K562 (cell line): ENCODE data around the gene GPC1. TPM values are rescaled to one million over a fixed set of nuclear protein-coding genes. Genes with fewer than 3 reads are reported as not detected.
"Not testable (repeated sequence)": the region's sequence is repeated elsewhere in the genome, so short reads cannot be mapped to it uniquely, and the experiment has no call there.

Experiments
- ATAC-seq: fragments of 200-7000 bp; cut with Tn5 transposase; 3 replicates; pipeline ENCODE4 v1.9.1; 2020; ENCODE audit warnings: moderate library complexity
- BruUV-seq: library from RNA; stranded (reverse); fragments of 400-500 nt; replicated peaks from 2 replicates; lab custom pipeline; 2021; lab: Mats Ljungman, UMichigan
- CTCF ChIA-PET: fragments of 300-600 bp; formaldehyde crosslinking; extraction: SDS; loops from one replicate; lab custom pipeline; 2021; ENCODE audit warnings: low intra/inter-chr PET ratio; lab: Yijun Ruan, JAX
- POLR2A ChIA-PET: fragments of 300-600, 350-650 bp; sonication (Branson Sonifier 250); formaldehyde crosslinking; extraction: SDS; loops from one replicate; lab custom pipeline; 2021; ENCODE audit warnings: antibody characterized with exemption, inconsistent platforms; lab: Yijun Ruan, JAX
- DNase-seq, 4 experiments: peaks; one replicate each; pipeline versions ENCODE4 v3.0.0 to v3.0.0-alpha.2; 2011 to 2018; ENCODE audit warnings: low spot score in 3 of 4, mixed read lengths in 3 of 4; ENCODE audit errors: extremely low read depth in 1 of 4
- FAIRE-seq: peaks from 2 replicates; lab custom pipeline; 2011; peaks lifted over from hg19 to GRCh38; lab: Jason Lieb, UNC
- H2AFZ ChIP-seq: 2 replicates; pipeline ENCODE4 v1.6.0; 2011; ENCODE audit warnings: low read depth, low read length, control low read depth, inconsistent platforms
- H3K27ac ChIP-seq: fragments of 200-600 bp; 3 replicates; pipeline ENCODE4 v1.8.0; 2011; ENCODE audit warnings: low read depth, mild to moderate bottlenecking, control low read depth, inconsistent platforms, low read length, moderate library complexity, mixed read lengths; ENCODE audit errors: extremely low read depth
- H3K27me3 ChIP-seq, 2 experiments: fragments of 300-600 bp in 1 of 2; 2 replicates in 1 of 2; 3 replicates in 1 of 2; pipeline versions ENCODE4 v1.6.0 to v1.8.0; 2011; ENCODE audit warnings: inconsistent platforms in 2 of 2, low read length in 2 of 2, mild to moderate bottlenecking in 1 of 2, mixed read lengths in 1 of 2, moderate library complexity in 1 of 2; ENCODE audit not compliant: control insufficient read depth in 2 of 2, insufficient read depth in 2 of 2
- H3K36me3 ChIP-seq: fragments of 300-600 bp; 3 replicates; pipeline ENCODE4 v1.8.0; 2011; ENCODE audit warnings: mild to moderate bottlenecking, low read length, inconsistent platforms; ENCODE audit not compliant: control insufficient read depth, insufficient read depth
- H3K4me1 ChIP-seq, 2 experiments: fragments of 200-600 bp in 1 of 2; replicated peaks in 1 of 2; 2 replicates in 1 of 2; 3 replicates in 1 of 2; pipeline versions ENCODE4 v1.5.1 to v1.8.0; 2011; ENCODE audit warnings: inconsistent platforms in 2 of 2, low read length in 2 of 2, mild to moderate bottlenecking in 1 of 2, mixed read lengths in 1 of 2, moderate library complexity in 1 of 2; ENCODE audit not compliant: control insufficient read depth in 2 of 2, insufficient read depth in 2 of 2
- H3K4me2 ChIP-seq: 2 replicates; pipeline ENCODE4 v1.6.1; 2011; ENCODE audit warnings: low read length, control low read depth, inconsistent platforms, mixed read lengths; ENCODE audit not compliant: insufficient read depth
- H3K4me3 ChIP-seq: fragments of 200-600 bp; sonication (generic), shearing (Covaris generic); 2 replicates; pipeline ENCODE4 v1.5.1; 2016; ENCODE audit warnings: control low read depth, inconsistent platforms
- H3K79me2 ChIP-seq: fragments of 200-600 bp; 3 replicates; pipeline ENCODE4 v1.8.0; 2011; ENCODE audit warnings: low read length, inconsistent platforms; ENCODE audit not compliant: control insufficient read depth, insufficient read depth
- H3K9ac ChIP-seq, 2 experiments: 2 replicates each; pipeline versions ENCODE4 v1.6.0 to v1.6.1; 2011; ENCODE audit warnings: low read depth in 2 of 2, low read length in 2 of 2, control low read depth in 1 of 2, inconsistent platforms in 1 of 2, mild to moderate bottlenecking in 1 of 2, mixed read lengths in 1 of 2; ENCODE audit not compliant: insufficient read depth in 1 of 2
- H3K9me1 ChIP-seq: one replicate; pipeline ENCODE4 v1.6.0; 2011; ENCODE audit warnings: inconsistent platforms, mild to moderate bottlenecking, low read length, moderate library complexity; ENCODE audit not compliant: control insufficient read depth, insufficient read depth
- H3K9me3 ChIP-seq: replicated peaks from 2 replicates; pipeline ENCODE4 v1.5.1; 2011; ENCODE audit warnings: low read depth, low read length, inconsistent platforms; ENCODE audit not compliant: control insufficient read depth, insufficient read depth
- H4K20me1 ChIP-seq: replicated peaks from 2 replicates; pipeline ENCODE4 v1.6.1; 2011; ENCODE audit warnings: low read length, inconsistent platforms, mixed read lengths; ENCODE audit not compliant: control insufficient read depth, insufficient read depth
- WGBS: fragments of 100-300 bp; shearing (Covaris generic); methylation state at CpG from one replicate; pipeline ENCODE4 v1.1.6; 2016; ENCODE audit warnings: low coverage, mixed read lengths; ENCODE audit not compliant: insufficient coverage; ENCODE audit errors: missing lambda C conversion rate; 5-methylcytosine and 5-hydroxymethylcytosine counted together
- in situ Hi-C: fragments of 300-500 bp; cut with MboI; formaldehyde crosslinking; loops from 4 replicates; pipeline ENCODE4 v1.15.0; 2018; ENCODE audit warnings: inconsistent platforms, mixed read lengths
- intact Hi-C: fragments of 100-400 bp; cut with micrococcal nuclease; formaldehyde crosslinking; loops from 2 replicates; pipeline ENCODE4 v1.14.2; 2022
- polyA plus RNA-seq, 8 experiments: library from polyadenylated mRNA; depleted of rRNA in 4 of 8; stranded (reverse) in 5 of 8; unstranded in 3 of 8; fragments of >200 nt; fragmentation: Nextera tagmentation in 2 of 8; fragmentation: Illumina TruSeq in 1 of 8; extraction: Ambion mirVana in 2 of 8; extraction: Trizol in 1 of 8; gene quantifications; 2 replicates each; pipeline versions ENCODE4 v1.2.1 to v1.2.3, GENCODE V29; 2011 to 2014; ENCODE audit warnings: inconsistent platforms in 1 of 8, missing spikeins in 1 of 8
- total RNA-seq, 7 experiments: library from RNA; depleted of rRNA in 6 of 7; stranded (reverse); fragments of >200 nt in 6 of 7; fragmentation: Illumina TruSeq in 2 of 7; extraction: Trizol in 2 of 7; gene quantifications; 2 replicates each; pipeline versions ENCODE4 v1.2.1 to v1.2.3, GENCODE V29; 2011 to 2021; ENCODE audit warnings: low replicate concordance in 1 of 7
- TF ChIP-seq, protein P1 (sequence below), 3 experiments: IDR thresholded peaks in 2 of 3; conservative IDR thresholded peaks in 1 of 3; 2 replicates each; pipeline ENCODE4 v1.5.1; 2011 to 2012; ENCODE audit warnings: low read length in 3 of 3, mild to moderate bottlenecking in 3 of 3, control low read depth in 2 of 3, improper control_type of control experiment in 1 of 3, inconsistent platforms in 1 of 3, low read depth in 1 of 3, mixed read lengths in 1 of 3, moderate library complexity in 1 of 3; ENCODE audit not compliant: insufficient read depth in 2 of 3

GPC1 gene
- total and polyA plus RNA-seq, 9 of the 15 experiments (the other 6 are each of a cell fraction or from before 2014, with no cell fraction given), result 0.07 to 0.82 (median 0.14) TPM; not detected in 3

- H3K9ac ChIP-seq, BruUV-seq, H3K4me1 ChIP-seq, H3K4me2 ChIP-seq, H3K9me1 ChIP-seq, CTCF ChIA-PET, H3K27ac ChIP-seq, in situ Hi-C loops, intact Hi-C loops, H2AFZ ChIP-seq, H3K79me2 ChIP-seq, H3K4me3 ChIP-seq, H4K20me1 ChIP-seq, H3K27me3 ChIP-seq, FAIRE-seq, H3K9me3 ChIP-seq: not testable (repeated sequence)
- ATAC-seq, result peak; percentile 47; the same call in 1 of the 3 replicates
- TF ChIP-seq, protein P1, sequence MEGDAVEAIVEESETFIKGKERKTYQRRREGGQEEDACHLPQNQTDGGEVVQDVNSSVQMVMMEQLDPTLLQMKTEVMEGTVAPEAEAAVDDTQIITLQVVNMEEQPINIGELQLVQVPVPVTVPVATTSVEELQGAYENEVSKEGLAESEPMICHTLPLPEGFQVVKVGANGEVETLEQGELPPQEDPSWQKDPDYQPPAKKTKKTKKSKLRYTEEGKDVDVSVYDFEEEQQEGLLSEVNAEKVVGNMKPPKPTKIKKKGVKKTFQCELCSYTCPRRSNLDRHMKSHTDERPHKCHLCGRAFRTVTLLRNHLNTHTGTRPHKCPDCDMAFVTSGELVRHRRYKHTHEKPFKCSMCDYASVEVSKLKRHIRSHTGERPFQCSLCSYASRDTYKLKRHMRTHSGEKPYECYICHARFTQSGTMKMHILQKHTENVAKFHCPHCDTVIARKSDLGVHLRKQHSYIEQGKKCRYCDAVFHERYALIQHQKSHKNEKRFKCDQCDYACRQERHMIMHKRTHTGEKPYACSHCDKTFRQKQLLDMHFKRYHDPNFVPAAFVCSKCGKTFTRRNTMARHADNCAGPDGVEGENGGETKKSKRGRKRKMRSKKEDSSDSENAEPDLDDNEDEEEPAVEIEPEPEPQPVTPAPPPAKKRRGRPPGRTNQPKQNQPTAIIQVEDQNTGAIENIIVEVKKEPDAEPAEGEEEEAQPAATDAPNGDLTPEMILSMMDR (IDR thresholded peaks at IDR 0.05 in 2 of 3, conservative IDR thresholded peaks at IDR 0.05 in 1 of 3; ENCODE audit: insufficient read depth in 2 of 3, low read depth in 1 of 3, low read length in 3 of 3), result peak in 1 of 3 experiments; percentile 6; a peak in 1 of 6 replicates
- H3K36me3 ChIP-seq, result peaks cover 22% of the 10 kb centered on the region; the same call in 2 of the 3 replicates
- DNase-seq, result peak in 1 of 4 experiments; percentile 16
- WGBS, result 98% methylated on average over 6 of the region's 7 CpGs
- POLR2A ChIA-PET, result interaction anchor here (0.6 to 0.7 kb wide), 3 partner anchors 12 to 332 kb away, joined by 3 read pairs; no protein-coding TSS in a partner anchor
Measured at GRCh38 chr2:240497082-240497481, 61.6 kb downstream of the GPC1 start.
